Karpas-422 (cell line): Measurements from ENCODE around the gene DNAAF6. TPM values are rescaled to one million over a fixed set of nuclear protein-coding genes. Genes with fewer than 3 reads are reported as not detected.

Experiments used
- small RNA-seq: library from RNA; depleted of rRNA; stranded (forward); fragments of <200 nt; gene quantifications from one replicate; pipeline ENCODE3, GENCODE V24; 2014
- total RNA-seq: library from RNA; depleted of rRNA; stranded (reverse); fragments of >200 nt; shearing (Covaris generic); gene quantifications from 2 replicates; pipeline ENCODE4 v1.2.3, GENCODE V29; 2014; ENCODE audit warnings: low replicate concordance; rRNA removed

Gene DNAAF6
- total RNA-seq, 1 experiment from 2014 or later = not detected

Small RNAs within 50 kb of the gene (small RNA-seq; reads per million reads assigned to genes)
- not detected for gene RF00019

Other genes starting within 250 kb of the DNAAF6 start
- 11.5 and 11.9 TPM in 2 replicates for gene MORC4, start 206.4 kb upstream of the DNAAF6 start, total RNA-seq
- 15.6 and 22.0 TPM in 2 replicates for gene RBM41, start 87.8 kb upstream of the DNAAF6 start, total RNA-seq
- gene NUP62CL, start 178 bp upstream of the DNAAF6 start, total RNA-seq = 18.3 and 21.2 TPM in 2 replicates
- gene FRMPD3, start 243.0 kb downstream of the DNAAF6 start, total RNA-seq = 3.9 and 6.4 TPM in 2 replicates